WTC11 (cell line): Measurements from ENCODE around the gene CACNB1. TPM values are rescaled to one million over a fixed set of nuclear protein-coding genes. Genes with fewer than 3 reads are reported as not detected.

Experiments used
- ATAC-seq: fragments of 200-7000 bp; cut with Tn5 transposase; 2 replicates; pipeline ENCODE4 v1.10.0; 2021; ENCODE audit warnings: mild to moderate bottlenecking, moderate library complexity
- CTCF ChIA-PET: fragments of 300-600 bp; sonication (Branson Sonifier 250); formaldehyde crosslinking; loops from one replicate; lab custom pipeline; 2021; ENCODE audit warnings: antibody characterized with exemption; lab: Charles Lee
- POLR2A ChIA-PET: fragments of 350-600 bp; sonication (Branson Sonifier 250); formaldehyde crosslinking; loops from one replicate; lab custom pipeline; 2021; ENCODE audit warnings: antibody characterized with exemption; lab: Charles Lee
- DNase-seq: peaks from one replicate; pipeline ENCODE4 v3.0.0; 2021; ENCODE audit warnings: low spot score
- H3K27ac Mint-ChIP-seq: 2 replicates; pipeline ENCODE4 v1.8.0; 2021; ENCODE audit warnings: mixed read lengths
- H3K27me3 Mint-ChIP-seq: 2 replicates; pipeline ENCODE4 v1.8.0; 2021; ENCODE audit warnings: low read depth, mild to moderate bottlenecking, moderate library complexity, mixed read lengths
- H3K36me3 Mint-ChIP-seq: 2 replicates; pipeline ENCODE4 v1.8.0; 2021; ENCODE audit warnings: mixed read lengths
- H3K4me1 Mint-ChIP-seq: 2 replicates; pipeline ENCODE4 v1.8.0; 2022; ENCODE audit warnings: mixed read lengths
- H3K4me3 Mint-ChIP-seq: 2 replicates; pipeline ENCODE4 v1.8.0; 2021; ENCODE audit warnings: mild to moderate bottlenecking, moderate library complexity, mixed read lengths
- H3K9me3 Mint-ChIP-seq: 2 replicates; pipeline ENCODE4 v1.8.0; 2021; ENCODE audit warnings: mixed read lengths
- CREM ChIP-seq: sonication (generic); formaldehyde crosslinking; IDR thresholded peaks from 2 replicates; pipeline ENCODE4 v1.8.1; 2022; ENCODE audit warnings: mild to moderate bottlenecking, missing genetic modification reagents, moderate library complexity
- ESRRA ChIP-seq: sonication (generic); formaldehyde crosslinking; IDR thresholded peaks from 2 replicates; pipeline ENCODE4 v1.8.1; 2022; ENCODE audit warnings: mild to moderate bottlenecking, missing genetic modification reagents, borderline replicate concordance
- FOXK1 ChIP-seq: sonication (generic); formaldehyde crosslinking; IDR thresholded peaks from 2 replicates; pipeline ENCODE4 v1.8.0; 2022; ENCODE audit warnings: mild to moderate bottlenecking, moderate library complexity, missing genetic modification reagents
- GTF2I ChIP-seq: fragments of 250-450 bp; sonication (Bioruptor Pico); conservative IDR thresholded peaks from 2 replicates; pipeline ENCODE4 v1.4.0; 2021; ENCODE audit warnings: mild to moderate bottlenecking
- IRF2 ChIP-seq: sonication (generic); formaldehyde crosslinking; IDR thresholded peaks from 2 replicates; pipeline ENCODE4 v1.8.0; 2022; ENCODE audit warnings: low read depth, missing genetic modification reagents, borderline replicate concordance
- MLX ChIP-seq: sonication (generic); formaldehyde crosslinking; IDR thresholded peaks from 2 replicates; pipeline ENCODE4 v1.8.1; 2023; ENCODE audit warnings: mild to moderate bottlenecking, missing genetic modification reagents, moderate library complexity
- MXD4 ChIP-seq: fragments of 250-450 bp; sonication (Bioruptor Pico); IDR thresholded peaks from 2 replicates; pipeline ENCODE4 v1.8.0; 2021; ENCODE audit warnings: mild to moderate bottlenecking, moderate library complexity, borderline replicate concordance
- NFYB ChIP-seq: sonication (generic); formaldehyde crosslinking; conservative IDR thresholded peaks from 2 replicates; pipeline ENCODE4 v1.8.0; 2022; ENCODE audit warnings: low read depth, missing genetic modification reagents
- TEAD4 ChIP-seq: sonication (generic); formaldehyde crosslinking; IDR thresholded peaks from 2 replicates; pipeline ENCODE4 v1.8.0; 2022; ENCODE audit warnings: mild to moderate bottlenecking, missing genetic modification reagents
- ZNF396 ChIP-seq: fragments of 250-450 bp; sonication (Bioruptor Pico); IDR thresholded peaks from 2 replicates; pipeline ENCODE4 v1.8.0; 2021; ENCODE audit warnings: mild to moderate bottlenecking, moderate library complexity, borderline replicate concordance
- total RNA-seq: library from RNA; stranded (reverse); gene quantifications from 3 replicates; pipeline ENCODE4 v1.2.3, GENCODE V29; 2021
- TF ChIP-seq, protein P1 (sequence below): fragments of 200-600 bp; IDR thresholded peaks from 2 replicates; pipeline ENCODE4 v1.8.0; 2022; ENCODE audit warnings: antibody characterized with exemption
- TF ChIP-seq, protein P2 (sequence below): sonication (generic); formaldehyde crosslinking; IDR thresholded peaks from 2 replicates; pipeline ENCODE4 v1.8.0; 2022; ENCODE audit warnings: missing genetic modification reagents
- TF ChIP-seq, protein P3 (sequence below): sonication (generic); formaldehyde crosslinking; IDR thresholded peaks from 2 replicates; pipeline ENCODE4 v1.8.1; 2023; ENCODE audit warnings: mild to moderate bottlenecking, moderate library complexity, missing genetic modification reagents
- TF ChIP-seq, protein P4 (sequence below): fragments of 250-450 bp; sonication (Bioruptor Pico); IDR thresholded peaks from 2 replicates; pipeline ENCODE4 v2.1.2; 2022; ENCODE audit warnings: mild to moderate bottlenecking, moderate library complexity
- TF ChIP-seq, protein P5 (sequence below): fragments of 250-450 bp; sonication (Bioruptor Pico); IDR thresholded peaks from 2 replicates; pipeline ENCODE4 v1.8.0; 2021; ENCODE audit warnings: mild to moderate bottlenecking
- TF ChIP-seq, protein P6 (sequence below): sonication (generic); formaldehyde crosslinking; IDR thresholded peaks from 2 replicates; pipeline ENCODE4 v1.8.1; 2022; ENCODE audit warnings: missing genetic modification reagents, borderline replicate concordance

Gene CACNB1
- total RNA-seq, 1 experiment from 2014 or later: 17.0 TPM

GRCh38 chr17:39164675-39165143 lies 32.8 kb downstream of the CACNB1 start:
- peak; percentile 93 for DNase-seq
- POLR2A ChIA-PET: interaction anchor here (0.9 to 3.4 kb wide), 10 partner anchors 10 to 295 kb away, joined by 3 to 21 read pairs (median 4); partner anchors contain the start of genes LASP1, RPL19 and STAC2
- peaks cover 6% of the 10 kb centered on the region for H3K36me3 Mint-ChIP-seq
- H3K27me3 Mint-ChIP-seq: peaks cover 47% of the 10 kb centered on the region
- H3K27ac Mint-ChIP-seq: peak overlapping the region; percentile 70
- TF ChIP-seq GTF2I (CRISPR knock-in tag): 0 out of 2 replicates have a peak, but pooled peaks have one; percentile 31
- no peak for TF ChIP-seq IRF2 (CRISPR knock-in tag)
- TF ChIP-seq, protein P1, sequence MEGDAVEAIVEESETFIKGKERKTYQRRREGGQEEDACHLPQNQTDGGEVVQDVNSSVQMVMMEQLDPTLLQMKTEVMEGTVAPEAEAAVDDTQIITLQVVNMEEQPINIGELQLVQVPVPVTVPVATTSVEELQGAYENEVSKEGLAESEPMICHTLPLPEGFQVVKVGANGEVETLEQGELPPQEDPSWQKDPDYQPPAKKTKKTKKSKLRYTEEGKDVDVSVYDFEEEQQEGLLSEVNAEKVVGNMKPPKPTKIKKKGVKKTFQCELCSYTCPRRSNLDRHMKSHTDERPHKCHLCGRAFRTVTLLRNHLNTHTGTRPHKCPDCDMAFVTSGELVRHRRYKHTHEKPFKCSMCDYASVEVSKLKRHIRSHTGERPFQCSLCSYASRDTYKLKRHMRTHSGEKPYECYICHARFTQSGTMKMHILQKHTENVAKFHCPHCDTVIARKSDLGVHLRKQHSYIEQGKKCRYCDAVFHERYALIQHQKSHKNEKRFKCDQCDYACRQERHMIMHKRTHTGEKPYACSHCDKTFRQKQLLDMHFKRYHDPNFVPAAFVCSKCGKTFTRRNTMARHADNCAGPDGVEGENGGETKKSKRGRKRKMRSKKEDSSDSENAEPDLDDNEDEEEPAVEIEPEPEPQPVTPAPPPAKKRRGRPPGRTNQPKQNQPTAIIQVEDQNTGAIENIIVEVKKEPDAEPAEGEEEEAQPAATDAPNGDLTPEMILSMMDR: peak; percentile 53; the same call in 1 of the 2 replicates
- TF ChIP-seq, protein P2, sequence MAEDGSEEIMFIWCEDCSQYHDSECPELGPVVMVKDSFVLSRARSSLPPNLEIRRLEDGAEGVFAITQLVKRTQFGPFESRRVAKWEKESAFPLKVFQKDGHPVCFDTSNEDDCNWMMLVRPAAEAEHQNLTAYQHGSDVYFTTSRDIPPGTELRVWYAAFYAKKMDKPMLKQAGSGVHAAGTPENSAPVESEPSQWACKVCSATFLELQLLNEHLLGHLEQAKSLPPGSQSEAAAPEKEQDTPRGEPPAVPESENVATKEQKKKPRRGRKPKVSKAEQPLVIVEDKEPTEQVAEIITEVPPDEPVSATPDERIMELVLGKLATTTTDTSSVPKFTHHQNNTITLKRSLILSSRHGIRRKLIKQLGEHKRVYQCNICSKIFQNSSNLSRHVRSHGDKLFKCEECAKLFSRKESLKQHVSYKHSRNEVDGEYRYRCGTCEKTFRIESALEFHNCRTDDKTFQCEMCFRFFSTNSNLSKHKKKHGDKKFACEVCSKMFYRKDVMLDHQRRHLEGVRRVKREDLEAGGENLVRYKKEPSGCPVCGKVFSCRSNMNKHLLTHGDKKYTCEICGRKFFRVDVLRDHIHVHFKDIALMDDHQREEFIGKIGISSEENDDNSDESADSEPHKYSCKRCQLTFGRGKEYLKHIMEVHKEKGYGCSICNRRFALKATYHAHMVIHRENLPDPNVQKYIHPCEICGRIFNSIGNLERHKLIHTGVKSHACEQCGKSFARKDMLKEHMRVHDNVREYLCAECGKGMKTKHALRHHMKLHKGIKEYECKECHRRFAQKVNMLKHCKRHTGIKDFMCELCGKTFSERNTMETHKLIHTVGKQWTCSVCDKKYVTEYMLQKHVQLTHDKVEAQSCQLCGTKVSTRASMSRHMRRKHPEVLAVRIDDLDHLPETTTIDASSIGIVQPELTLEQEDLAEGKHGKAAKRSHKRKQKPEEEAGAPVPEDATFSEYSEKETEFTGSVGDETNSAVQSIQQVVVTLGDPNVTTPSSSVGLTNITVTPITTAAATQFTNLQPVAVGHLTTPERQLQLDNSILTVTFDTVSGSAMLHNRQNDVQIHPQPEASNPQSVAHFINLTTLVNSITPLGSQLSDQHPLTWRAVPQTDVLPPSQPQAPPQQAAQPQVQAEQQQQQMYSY (CRISPR knock-in tag): peak; percentile 27; the same call in 1 of the 2 replicates
- peak; percentile 77 for TF ChIP-seq NFYB
- TF ChIP-seq, protein P3, sequence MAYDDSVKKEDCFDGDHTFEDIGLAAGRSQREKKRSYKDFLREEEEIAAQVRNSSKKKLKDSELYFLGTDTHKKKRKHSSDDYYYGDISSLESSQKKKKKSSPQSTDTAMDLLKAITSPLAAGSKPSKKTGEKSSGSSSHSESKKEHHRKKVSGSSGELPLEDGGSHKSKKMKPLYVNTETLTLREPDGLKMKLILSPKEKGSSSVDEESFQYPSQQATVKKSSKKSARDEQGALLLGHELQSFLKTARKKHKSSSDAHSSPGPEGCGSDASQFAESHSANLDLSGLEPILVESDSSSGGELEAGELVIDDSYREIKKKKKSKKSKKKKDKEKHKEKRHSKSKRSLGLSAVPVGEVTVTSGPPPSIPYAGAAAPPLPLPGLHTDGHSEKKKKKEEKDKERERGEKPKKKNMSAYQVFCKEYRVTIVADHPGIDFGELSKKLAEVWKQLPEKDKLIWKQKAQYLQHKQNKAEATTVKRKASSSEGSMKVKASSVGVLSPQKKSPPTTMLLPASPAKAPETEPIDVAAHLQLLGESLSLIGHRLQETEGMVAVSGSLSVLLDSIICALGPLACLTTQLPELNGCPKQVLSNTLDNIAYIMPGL (CRISPR knock-in tag): peak; percentile 91
- TF ChIP-seq, protein P4, sequence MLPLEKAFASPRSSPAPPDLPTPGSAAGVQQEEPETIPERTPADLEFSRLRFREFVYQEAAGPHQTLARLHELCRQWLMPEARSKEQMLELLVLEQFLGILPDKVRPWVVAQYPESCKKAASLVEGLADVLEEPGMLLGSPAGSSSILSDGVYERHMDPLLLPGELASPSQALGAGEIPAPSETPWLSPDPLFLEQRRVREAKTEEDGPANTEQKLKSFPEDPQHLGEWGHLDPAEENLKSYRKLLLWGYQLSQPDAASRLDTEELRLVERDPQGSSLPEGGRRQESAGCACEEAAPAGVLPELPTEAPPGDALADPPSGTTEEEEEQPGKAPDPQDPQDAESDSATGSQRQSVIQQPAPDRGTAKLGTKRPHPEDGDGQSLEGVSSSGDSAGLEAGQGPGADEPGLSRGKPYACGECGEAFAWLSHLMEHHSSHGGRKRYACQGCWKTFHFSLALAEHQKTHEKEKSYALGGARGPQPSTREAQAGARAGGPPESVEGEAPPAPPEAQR (CRISPR knock-in tag): no peak
- TF ChIP-seq, all 79 proteins: peak for 5
- peaks cover 9% of the 10 kb centered on the region for H3K9me3 Mint-ChIP-seq
- peaks cover 21% of the 10 kb centered on the region for H3K4me1 Mint-ChIP-seq
- CTCF ChIA-PET: interaction anchor here (0.5 to 7.0 kb wide), 81 partner anchors 10 to 1555 kb away, joined by 3 to 284 read pairs (median 4); partner anchors contain the start of genes CACNB1, FBXO47, PLXDC1 and PSMB3
- ATAC-seq: peak; percentile 96
- peak overlapping the region; percentile 94 for H3K4me3 Mint-ChIP-seq

- ATAC-seq (no peak), DNase-seq (no peak)
- no peak overlapping the region for H3K27ac Mint-ChIP-seq
- peaks cover 17% of the 10 kb centered on the region for H3K4me1 Mint-ChIP-seq
- peaks cover 32% of the 10 kb centered on the region for H3K27me3 Mint-ChIP-seq
- H3K9me3 Mint-ChIP-seq: no peaks in the 10 kb centered on the region
- no peaks in the 10 kb centered on the region for H3K36me3 Mint-ChIP-seq
- no peak overlapping the region for H3K4me3 Mint-ChIP-seq
- ChIA-PET CTCF (interaction anchor here (1.0 to 7.0 kb wide), 3 partner anchors 12 to 82 kb away, joined by 3 to 284 read pairs (median 3); no protein-coding TSS in a partner anchor), POLR2A (no interaction called here)
- TF ChIP-seq FOXK1 (CRISPR knock-in tag): no peak
- TF ChIP-seq, protein P5, sequence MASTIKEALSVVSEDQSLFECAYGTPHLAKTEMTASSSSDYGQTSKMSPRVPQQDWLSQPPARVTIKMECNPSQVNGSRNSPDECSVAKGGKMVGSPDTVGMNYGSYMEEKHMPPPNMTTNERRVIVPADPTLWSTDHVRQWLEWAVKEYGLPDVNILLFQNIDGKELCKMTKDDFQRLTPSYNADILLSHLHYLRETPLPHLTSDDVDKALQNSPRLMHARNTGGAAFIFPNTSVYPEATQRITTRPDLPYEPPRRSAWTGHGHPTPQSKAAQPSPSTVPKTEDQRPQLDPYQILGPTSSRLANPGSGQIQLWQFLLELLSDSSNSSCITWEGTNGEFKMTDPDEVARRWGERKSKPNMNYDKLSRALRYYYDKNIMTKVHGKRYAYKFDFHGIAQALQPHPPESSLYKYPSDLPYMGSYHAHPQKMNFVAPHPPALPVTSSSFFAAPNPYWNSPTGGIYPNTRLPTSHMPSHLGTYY (CRISPR knock-in tag): no peak
- no peak for TF ChIP-seq MLX (CRISPR knock-in tag)
- TF ChIP-seq, protein P6, sequence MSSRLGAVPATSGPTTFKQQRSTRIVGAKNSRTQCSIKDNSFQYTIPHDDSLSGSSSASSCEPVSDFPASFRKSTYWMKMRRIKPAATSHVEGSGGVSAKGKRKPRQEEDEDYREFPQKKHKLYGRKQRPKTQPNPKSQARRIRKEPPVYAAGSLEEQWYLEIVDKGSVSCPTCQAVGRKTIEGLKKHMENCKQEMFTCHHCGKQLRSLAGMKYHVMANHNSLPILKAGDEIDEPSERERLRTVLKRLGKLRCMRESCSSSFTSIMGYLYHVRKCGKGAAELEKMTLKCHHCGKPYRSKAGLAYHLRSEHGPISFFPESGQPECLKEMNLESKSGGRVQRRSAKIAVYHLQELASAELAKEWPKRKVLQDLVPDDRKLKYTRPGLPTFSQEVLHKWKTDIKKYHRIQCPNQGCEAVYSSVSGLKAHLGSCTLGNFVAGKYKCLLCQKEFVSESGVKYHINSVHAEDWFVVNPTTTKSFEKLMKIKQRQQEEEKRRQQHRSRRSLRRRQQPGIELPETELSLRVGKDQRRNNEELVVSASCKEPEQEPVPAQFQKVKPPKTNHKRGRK (CRISPR knock-in tag): no peak
- no peak for TF ChIP-seq ESRRA (CRISPR knock-in tag)
- TF ChIP-seq TEAD4 (CRISPR knock-in tag): no peak
- TF ChIP-seq MXD4 (CRISPR knock-in tag): no peak
- TF ChIP-seq ZNF396: no peak
- TF ChIP-seq CREM: no peak
- TF ChIP-seq, protein P4 (CRISPR knock-in tag): no peak
These were observed 35.5 kb downstream of the CACNB1 start for GRCh38 chr17:39161962-39162361.
